NCI-H345 (cell line): ENCODE measurements around the gene SAP30.

Source experiments
- DNase-seq: peaks from one replicate; lab custom pipeline; 2025; lab: John Stamatoyannopoulos, UW

SAP30 gene

DNA sequence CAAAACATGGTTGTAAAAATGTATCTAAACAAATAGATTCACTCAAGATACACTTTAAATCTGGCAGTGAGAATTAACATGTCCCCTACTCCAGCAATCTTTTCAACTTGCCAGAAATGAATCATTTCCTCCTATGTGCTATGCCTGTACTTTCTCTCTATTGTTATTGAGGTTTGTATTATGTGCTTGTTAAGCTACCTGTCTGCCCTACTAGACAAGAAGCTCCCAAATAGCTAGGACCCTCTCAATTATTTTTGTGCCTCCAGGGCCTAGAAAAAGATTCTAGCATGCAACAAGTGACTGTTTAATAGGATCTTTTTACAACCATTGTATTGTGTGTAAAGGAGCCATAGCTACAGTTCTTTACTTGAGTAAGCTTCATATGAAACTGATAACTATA lies 3.5 kb upstream of the SAP30 start:
- DNase-seq: no peak

DNA sequence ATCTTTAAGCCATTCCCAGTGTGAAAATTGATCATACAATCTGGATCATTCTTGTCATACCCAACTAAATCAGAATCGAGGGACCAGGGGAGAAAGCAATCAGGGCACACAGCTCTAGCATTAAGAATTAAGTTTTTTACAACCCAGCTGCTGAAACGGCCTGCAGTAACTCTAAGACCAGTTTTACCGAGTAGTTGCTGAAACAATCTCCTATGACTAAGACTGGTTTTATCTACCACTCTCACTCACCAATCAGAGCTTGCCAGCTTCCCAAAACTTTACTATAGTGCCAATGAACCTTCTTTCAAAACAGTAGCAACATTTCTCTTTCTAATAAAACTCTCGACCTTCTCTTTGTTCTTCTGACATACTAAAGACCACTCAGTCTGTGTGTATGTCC lies 2.8 kb upstream of the SAP30 start:
- DNase-seq: no peak

DNA sequence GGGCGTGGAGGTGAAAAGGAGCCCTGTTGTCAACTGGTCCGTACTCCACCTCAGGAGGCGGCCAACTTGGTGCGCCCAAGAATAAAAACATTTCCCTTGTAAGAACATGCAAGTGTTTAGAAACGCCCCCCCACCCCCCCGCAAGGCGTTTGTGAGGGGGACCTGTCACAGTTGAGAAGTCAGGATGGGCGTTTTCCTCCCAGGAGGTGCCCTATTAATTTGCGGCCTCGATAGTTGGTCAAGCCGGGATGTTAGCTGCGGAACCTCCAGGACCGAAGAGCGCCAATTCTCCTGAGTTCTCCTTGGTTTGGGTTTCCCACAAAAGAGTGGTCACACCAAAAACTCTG lies 651 bp upstream of the SAP30 start:
- no peak for DNase-seq

DNA sequence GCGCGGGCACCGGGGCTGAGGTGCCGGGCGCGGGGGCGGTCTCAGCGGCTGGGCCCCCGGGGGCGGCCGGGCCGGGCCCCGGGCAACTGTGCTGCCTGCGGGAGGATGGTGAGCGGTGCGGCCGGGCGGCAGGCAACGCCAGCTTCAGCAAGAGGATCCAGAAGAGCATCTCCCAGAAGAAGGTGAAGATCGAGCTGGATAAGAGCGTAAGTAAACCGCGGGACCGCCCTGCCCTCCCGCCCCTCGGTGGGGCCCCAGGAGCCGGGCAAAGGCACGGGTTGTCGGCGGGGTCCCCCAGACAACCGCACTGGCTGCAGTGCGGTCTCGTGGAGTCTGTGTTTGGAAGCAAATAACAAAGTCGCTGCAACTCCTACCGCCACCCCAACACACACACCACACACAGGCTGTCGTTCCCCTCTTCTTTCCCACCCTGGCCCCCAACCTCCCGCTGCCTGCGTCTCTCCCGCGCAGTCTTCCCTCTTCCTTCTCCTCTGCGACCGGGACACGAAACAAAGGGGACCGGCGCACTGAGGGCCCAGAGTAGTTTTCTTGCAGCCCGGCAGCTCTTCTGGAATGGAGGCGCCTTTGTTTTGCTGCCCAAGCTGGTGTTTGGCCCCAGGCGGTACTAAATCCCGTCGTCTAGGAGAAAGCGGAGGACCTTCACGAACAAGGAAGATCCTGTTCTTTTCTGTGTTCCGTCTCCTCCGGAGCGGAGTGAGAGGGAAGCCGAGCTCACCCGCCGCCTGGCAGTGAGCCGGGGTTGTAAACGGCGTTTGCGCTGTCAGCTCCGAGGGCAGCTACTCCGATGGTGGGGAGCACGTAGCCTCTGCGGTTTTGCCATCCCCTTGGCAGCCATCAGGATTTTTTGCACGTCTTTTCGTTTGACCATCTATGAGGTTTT lies 788 bp downstream of the SAP30 start:
- DNase-seq: peak; percentile 44

DNA sequence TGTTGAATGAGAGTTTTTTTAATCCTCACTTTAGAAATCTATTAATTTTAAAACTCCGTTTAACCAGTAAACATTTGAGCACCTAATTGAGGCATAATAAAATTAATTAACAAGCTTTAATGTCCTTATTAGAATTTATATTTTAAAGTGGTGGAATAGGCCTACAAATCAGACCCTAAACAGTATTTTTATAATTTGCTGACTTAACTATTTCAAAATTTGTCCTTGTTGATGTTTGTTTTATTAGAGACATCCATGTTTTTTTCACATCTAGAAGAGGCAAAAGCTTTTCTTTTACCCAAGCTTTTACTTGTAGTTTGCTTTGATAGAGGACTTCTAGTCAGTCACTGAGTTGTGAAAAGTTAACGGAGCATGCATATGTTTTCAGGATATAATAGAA lies 3.8 kb downstream of the SAP30 start:
- DNase-seq: no peak

DNA sequence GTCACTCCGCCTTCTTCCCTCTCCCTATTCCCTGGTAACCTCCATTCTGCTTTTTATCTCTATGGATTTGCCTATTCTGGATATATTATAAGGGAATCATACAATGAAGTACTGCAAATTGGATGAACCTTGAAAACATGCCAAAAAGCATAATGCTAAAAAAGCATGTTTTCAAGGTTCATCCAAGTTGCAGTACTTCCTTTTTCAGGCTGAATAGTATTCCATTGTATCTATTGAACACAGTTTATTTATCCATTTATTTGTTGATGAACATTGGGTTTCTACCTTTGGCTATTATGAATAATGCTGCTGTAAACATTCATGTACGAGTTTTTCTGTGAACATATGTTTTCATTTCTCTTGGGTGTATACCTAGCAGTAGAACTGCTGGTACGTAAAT lies 9.2 kb downstream of the SAP30 start:
- DNase-seq: no peak

DNA sequence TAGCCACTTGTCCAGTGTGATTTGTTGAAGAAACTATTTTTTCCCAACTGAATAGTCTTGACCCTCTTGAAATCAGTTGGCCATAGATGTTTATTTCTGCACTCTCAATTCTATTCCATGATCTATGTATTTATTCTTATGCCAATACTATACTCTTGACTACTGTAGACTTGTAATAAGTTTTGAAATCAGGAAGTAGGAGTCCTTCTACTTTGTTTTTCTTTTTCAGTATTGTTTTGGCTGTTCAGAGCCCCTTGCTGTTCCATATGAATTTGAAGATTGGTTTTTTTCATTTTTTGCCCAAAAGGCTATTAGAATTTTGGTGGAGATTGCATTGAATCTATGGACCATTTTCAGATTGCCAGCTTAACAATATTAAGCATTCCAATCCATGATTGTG lies 10.2 kb downstream of the SAP30 start:
- no peak for DNase-seq

DNA sequence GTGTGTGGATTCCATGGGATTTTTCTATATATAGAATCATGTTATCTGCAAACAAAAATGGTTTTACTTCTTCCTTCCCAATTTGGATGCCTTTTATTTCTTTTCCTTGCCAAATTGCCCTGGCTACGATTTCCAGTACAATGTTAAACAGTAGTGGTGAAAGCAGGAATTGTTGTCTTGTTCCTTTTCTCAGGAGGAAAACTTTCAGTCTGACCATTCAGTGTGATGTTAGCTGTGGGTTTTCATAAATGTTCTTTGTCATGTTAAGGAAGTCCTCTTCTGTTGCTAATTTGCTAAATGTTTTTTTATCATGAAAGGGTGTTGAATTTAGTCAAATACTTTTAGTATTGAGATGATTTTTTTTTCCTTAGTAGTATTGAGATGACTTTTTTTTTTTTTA lies 10.9 kb downstream of the SAP30 start:
- no peak for DNase-seq

DNA sequence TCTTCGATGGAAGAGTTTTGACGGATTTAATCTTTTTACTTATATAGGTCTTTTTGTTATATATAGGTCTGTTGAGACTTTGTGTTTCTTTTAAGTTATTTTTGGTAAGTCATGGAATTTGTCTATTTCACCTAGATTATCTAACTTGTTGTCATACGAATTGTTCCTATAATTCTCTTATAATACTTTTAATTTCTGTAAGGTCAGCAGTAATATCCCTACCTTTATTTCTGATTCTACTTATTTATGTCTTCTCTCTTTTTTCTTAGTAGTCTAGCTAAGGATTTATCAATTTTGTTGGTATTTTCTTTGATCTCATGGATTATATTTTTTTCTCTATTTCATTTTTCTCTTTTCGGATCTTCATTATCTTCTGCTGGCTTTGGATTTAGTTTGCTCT lies 11.6 kb downstream of the SAP30 start:
- DNase-seq: no peak

DNA sequence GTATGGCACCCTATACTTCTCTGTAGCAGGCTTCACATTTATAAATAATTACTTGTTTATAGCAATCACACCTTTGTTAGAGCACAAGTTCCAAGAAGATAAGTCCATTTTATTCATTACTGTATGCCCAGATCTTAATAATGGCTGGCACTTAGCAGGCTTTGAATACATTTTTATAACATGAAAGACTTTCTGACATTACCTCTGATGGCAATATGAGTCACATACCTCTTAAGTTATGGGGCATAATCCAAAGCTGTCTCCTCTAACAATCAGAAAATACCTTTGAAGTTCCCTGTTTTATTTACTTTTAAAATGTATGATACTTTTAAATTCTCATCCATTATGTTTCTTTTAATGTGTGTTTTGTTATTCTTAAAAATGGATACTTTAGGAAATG lies 16.0 kb downstream of the SAP30 start:
- no peak for DNase-seq

DNA sequence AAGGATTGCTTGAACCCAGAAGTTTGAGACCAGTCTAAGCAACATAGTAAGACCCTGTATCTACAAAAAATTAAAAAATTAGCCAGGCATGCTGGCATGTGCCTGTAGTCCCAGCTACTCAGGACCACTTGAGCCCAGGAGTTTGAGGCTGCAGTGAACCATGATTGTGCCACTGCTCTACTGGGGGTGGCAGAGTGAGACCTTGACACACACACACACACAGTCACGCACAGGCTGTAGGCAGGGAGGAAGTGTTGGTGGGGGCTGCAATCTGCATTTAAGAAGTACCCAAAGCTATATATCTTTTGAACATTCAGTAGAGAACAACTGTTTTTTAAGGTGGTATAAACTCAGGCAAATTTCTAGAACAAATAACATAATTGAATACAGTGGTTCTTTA lies 20.9 kb downstream of the SAP30 start:
- no peak for DNase-seq

DNA sequence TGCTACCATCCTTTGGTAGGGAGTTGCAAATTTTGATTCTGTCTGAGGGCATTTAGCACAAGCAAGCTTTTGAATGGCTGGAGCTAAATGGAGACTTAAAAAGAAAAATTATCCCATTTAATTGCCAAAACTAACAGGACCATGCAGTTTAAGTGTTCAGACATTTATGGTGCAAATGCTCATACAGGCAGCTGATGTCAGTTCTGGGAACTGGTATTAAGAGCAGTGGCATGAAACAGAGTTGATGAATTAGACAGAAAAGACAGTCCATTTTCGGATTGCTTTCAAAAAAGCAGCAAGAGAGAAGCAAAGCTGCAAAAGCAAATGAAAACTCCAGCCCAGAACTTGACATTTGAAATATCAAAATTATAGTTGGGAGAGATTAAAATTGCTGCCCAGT lies 26.9 kb downstream of the SAP30 start:
- no peak for DNase-seq

DNA sequence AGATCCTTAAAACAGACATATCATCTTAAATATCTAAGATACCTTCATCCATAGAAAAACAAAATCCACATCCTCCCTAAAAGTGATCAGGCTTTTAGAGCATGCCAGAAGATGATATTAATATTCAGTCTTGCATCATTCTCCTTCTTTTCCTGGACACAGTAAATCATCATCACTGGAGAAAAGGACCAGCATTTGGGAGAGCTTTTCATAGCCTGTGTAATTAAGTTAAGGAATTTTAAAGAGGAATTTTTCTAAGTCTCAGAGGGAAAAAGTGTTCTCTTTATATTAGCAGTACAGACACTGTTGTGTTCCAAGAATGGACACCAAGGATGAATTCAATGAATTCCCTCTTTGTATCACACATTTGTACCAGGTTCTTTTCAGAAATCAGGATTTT lies 27.5 kb downstream of the SAP30 start:
- no peak for DNase-seq

DNA sequence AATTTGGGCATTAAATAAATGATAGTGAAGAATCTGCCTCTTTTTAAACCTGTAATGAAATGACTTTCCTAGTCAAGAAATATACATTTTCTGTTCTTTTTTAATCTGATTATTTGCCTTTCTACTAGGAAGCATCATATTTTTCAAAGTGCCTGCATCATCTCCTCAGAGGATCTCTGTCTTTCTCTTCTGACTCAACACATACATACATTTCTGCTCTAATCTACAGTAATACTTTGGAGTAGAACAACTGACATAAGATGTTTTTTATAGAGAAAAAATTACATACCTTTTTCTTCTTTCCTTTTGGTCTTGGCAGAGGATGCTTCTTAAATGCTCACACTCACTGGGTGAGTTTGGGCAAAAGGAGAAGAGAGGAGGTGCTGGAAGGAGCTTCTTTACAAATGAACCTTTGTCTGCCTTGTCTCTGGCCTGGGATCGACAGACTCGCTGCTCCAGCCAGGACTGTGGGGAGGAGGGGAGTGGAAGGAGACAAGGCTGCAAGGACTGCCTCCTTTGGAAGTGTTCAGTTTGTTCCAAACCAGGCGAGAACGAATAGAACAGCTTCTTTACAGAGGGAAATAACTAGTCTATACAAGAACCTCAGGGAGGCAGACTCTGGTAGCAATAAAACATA lies 28.1 kb downstream of the SAP30 start, which contains the start of gene SCRG1:
SCRG1 (minus strand) TSS at position 338 of the 637 bp plus-strand sequence. CDS start 7,702 bp downstream, outside the sequence.
- no peak for DNase-seq

DNA sequence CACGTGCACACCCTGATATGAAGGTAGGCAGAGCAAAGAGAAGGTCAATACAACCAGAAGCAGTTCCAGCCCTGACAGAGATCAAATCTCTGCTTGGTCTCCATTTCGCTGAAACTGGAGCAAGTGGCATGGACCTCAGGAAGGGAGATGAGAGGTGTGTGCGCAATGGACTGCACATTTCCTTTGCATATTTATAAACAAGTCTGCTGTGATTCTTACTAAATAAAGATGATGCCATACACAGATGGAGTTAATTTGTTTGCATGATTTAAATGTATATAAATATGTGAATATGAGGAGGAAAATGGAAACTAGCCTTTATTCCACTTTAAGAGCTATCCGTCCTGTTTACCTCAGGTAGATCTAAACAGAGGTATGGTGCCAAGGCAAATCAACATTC lies 30.3 kb downstream of the SAP30 start:
- no peak for DNase-seq

DNA sequence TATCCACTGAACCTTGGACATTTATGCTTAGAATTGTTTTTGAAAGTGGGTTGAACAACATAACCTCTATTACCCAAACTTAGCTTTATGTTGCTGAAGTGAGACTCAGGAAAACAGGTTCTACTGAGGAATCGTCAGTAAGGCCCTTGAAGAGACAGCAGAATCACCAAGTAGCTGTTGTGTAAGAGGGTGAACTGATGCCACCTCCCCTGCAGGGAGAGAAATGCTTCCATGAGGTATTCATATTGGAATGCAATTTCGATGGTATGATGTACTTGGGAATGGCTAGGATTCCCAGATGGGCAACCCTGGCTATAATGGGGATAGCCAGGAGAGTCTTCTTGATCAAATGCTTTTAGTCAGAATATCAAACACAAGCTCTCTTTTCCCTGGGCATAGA lies 32.3 kb downstream of the SAP30 start:
- DNase-seq: no peak

DNA sequence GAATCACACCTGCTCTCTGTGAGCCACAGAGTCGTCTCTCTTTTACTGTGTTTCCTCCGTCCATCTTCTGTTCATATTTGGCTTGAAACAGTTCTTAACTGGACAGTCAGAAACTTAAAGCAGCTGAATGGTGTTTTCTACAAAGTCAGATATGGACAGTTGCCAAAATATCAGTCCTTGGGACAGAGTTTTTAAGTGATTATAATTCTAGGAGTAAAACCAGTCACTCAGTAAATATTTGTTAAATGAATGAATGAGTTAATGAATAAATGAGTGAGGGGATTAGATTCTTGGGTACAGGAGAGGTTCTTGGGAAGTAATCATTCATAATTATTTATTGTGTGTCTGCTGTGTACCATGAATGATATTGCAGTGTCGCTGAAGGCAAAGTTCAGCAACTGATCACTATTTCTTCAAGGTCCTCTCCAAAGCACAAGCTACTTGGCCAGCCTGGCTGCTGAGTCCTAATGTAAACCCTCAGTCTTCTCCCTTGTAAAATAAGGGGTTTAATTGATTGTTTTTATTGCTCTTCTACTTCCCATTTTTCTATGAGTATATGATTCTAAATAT lies 33.6 kb downstream of the SAP30 start:
- DNase-seq: no peak

DNA sequence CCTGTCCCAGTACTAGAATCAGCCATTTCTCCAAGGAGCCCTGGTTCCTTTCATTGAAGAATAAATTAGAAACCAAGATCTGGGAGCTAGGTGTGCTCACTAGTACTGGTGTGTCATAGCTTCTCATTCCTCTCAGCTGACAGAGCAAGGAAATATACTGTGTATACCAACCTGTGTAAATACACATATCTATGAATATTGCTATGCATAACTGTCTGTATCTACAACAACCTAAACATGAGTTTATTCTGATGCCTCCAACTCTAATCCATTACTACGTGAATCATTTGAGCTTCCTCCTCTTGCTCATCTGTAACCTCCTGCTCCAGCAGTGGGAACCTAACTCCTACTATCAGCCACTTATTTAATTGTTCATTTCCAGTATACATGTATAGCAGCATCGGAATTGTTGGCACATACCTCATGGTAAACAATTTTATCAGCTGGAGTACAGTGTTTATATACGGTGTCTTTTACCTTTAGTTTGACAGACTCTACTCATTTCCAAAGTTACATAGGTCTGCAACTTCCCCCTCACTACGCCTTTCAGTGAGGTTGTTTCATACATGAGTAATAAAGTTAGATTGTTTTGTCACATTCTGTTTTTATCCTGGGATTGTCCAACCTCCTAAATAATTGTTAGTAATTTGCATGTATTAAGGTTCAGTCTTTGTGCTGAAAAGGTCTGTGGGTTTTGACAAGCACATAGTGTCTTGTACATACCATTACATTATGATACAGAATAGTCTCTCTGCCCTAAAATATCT lies 35.3 kb downstream of the SAP30 start:
- DNase-seq: no peak

DNA sequence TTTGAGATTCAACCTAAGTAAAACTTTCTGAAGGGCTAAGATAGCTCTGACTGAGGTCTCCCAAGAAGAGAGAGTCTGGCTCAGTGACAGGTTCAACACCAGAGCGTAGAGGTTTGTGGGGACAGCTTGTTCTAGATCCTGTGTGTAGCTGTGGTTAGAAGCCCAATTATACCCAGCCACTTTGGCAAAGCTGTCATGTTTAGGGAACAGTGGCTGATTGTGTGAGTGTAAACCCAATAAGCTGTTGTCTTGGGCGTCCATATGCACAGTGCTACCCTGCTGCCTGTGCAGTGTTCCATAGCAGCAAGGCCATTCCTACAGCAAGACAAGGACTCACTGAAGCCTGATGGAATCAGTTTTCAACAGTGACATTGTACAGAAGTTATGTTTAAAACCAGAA lies 39.3 kb downstream of the SAP30 start:
- no peak for DNase-seq

DNA sequence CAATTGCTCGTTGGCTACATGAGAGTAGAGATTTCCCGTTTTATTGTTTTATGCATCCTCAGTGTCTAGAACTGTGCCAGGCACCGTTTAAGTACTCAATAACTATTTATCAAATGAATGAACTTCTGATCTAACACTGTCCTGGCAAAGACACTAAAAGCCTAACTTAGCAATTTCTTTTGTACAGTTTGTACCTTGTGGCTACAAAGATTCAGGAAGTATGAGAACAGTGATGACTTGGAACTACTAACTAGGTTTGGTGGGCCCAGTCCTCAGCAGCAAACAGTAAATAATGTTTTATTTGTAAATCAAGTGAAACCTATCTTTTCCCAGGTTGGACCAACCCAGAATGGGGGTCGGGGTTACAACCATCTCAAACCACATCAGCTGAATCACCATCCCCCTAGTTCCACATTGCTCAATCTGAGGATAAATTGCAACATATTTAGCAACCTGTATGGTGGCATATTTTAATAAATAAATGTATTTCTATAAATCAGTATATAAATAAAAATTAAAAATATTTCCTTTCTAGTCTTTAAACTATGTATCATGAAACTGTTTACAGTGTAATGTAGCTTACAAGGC lies 40.4 kb downstream of the SAP30 start:
- DNase-seq: no peak

DNA sequence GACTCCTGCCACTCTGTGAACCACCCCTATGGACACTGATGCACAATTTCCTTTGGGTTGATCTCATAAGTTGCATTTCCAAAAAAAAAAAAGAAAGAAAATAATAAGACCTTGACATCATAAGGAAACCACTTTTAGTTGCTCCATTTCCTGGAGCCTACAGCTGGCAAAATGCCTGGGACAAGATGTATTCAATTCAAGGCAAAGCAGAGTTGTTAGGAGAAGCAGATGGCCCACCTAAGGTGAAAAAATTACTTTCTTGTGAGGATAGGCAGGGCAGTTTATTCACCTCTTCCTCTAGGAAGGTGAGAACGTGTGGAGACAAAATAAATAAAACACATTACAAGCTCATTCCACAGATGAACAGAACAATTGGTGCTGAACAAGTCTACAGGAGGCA lies 42.3 kb downstream of the SAP30 start:
- no peak for DNase-seq

DNA sequence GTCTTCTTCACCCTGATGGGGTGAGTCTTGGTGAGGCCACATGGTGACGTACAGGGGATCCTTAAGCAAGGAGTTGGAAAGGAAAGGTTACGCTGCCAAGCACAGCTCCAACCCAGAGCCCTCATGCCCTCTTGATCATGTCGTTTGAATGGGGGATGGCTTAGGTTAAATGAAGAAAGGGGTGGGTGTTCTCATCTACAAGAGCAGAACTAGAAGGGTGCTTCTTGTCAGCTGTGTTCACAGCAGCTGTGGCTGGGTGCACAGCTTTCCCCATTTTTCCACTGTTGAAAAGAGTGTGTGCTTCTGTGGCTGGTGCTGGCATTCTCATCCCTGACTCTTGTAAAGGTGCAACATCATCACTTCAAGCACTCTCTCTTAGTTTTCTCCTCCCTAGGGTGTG lies 43.7 kb downstream of the SAP30 start:
- DNase-seq: no peak
